Activated gamma-delta T cell (primary cell): Measurements from ENCODE around the gene ERLEC1.
"Not testable (repeated sequence)": the region's sequence is repeated elsewhere in the genome, so short reads cannot be mapped to it uniquely, and the experiment has no call there.

Experiments
- DNase-seq: peaks from one replicate; lab custom pipeline; 2025; lab: John Stamatoyannopoulos, UW

The ERLEC1 gene

GRCh38 chr2:53782676-53783075, 4.2 kb upstream of the ERLEC1 start:
- DNase-seq: no peak

GRCh38 chr2:53784436-53784835, 2.4 kb upstream of the ERLEC1 start:
- no peak for DNase-seq

- no peak for DNase-seq
Measured at GRCh38 chr2:53785366-53785765, 1.5 kb upstream of the ERLEC1 start.

- no peak for DNase-seq
Measured at GRCh38 chr2:53786352-53786704, 516 bp upstream of the ERLEC1 start.

- no peak for DNase-seq
Measured at GRCh38 chr2:53787614-53788289, 908 bp downstream of the ERLEC1 start.

GRCh38 chr2:53793261-53793660, 6.4 kb downstream of the ERLEC1 start:
- DNase-seq: no peak

GRCh38 chr2:53793821-53794220, 7.0 kb downstream of the ERLEC1 start:
- DNase-seq: no peak

- DNase-seq: no peak
Measured at GRCh38 chr2:53801547-53801946, 14.7 kb downstream of the ERLEC1 start.

- no peak for DNase-seq
Measured at GRCh38 chr2:53802617-53803151, 15.8 kb downstream of the ERLEC1 start.

- DNase-seq: no peak
Measured at GRCh38 chr2:53811601-53812000, 24.8 kb downstream of the ERLEC1 start.

GRCh38 chr2:53813151-53813550, 26.3 kb downstream of the ERLEC1 start:
- no peak for DNase-seq

- no peak for DNase-seq
Measured at GRCh38 chr2:53818854-53819435, 32.1 kb downstream of the ERLEC1 start.

- no peak for DNase-seq
Measured at GRCh38 chr2:53819634-53820033, 32.8 kb downstream of the ERLEC1 start.

- no peak for DNase-seq
Measured at GRCh38 chr2:53820048-53820447, 33.2 kb downstream of the ERLEC1 start.

GRCh38 chr2:53820711-53821110, 33.9 kb downstream of the ERLEC1 start:
- DNase-seq: no peak

- DNase-seq: no peak
Measured at GRCh38 chr2:53821810-53822209, 35.0 kb downstream of the ERLEC1 start.

- not testable (repeated sequence) for DNase-seq
Measured at GRCh38 chr2:53823639-53824038, 36.8 kb downstream of the ERLEC1 start.

GRCh38 chr2:53826030-53826410, 39.2 kb downstream of the ERLEC1 start:
- DNase-seq: no peak

- DNase-seq: no peak
Measured at GRCh38 chr2:53826587-53827397, 39.9 kb downstream of the ERLEC1 start.

GRCh38 chr2:53827398-53828175, 40.7 kb downstream of the ERLEC1 start:
- no peak for DNase-seq

- no peak for DNase-seq
Measured at GRCh38 chr2:53828331-53828730, 41.5 kb downstream of the ERLEC1 start.
